HG03196 (cell line): ENCODE measurements around the gene MOV10L1.

ENCODE experiments used
- ATAC-seq: cut with Tn5 transposase; IDR thresholded peaks from one replicate; pipeline ENCODE4 v1.9.1; 2021; ENCODE audit not compliant: unreplicated experiment

Gene MOV10L1

GRCh38 chr22:50184902-50185374 lies 95.1 kb downstream of the MOV10L1 start:
- no peak for ATAC-seq

- no peak for ATAC-seq
Measured at GRCh38 chr22:50185375-50186087, 95.7 kb downstream of the MOV10L1 start, which contains the start of gene TRABD. TSS of gene TRABD (plus strand) at chr22:50185913. CDS start at chr22:50193061, 7,148 bp downstream.

GRCh38 chr22:50186181-50186714 lies 96.4 kb downstream of the MOV10L1 start:
- ATAC-seq = no peak

- ATAC-seq = no peak
Measured at GRCh38 chr22:50186761-50187523, 97.1 kb downstream of the MOV10L1 start.

GRCh38 chr22:50188356-50188755 lies 98.5 kb downstream of the MOV10L1 start:
- ATAC-seq = no peak

GRCh38 chr22:50189184-50189848 lies 99.5 kb downstream of the MOV10L1 start:
- no peak for ATAC-seq

GRCh38 chr22:50189849-50190181 lies 100.0 kb downstream of the MOV10L1 start:
- ATAC-seq = no peak

GRCh38 chr22:50190182-50190940 lies 100.6 kb downstream of the MOV10L1 start:
- peak; percentile 39 for ATAC-seq

- ATAC-seq = no peak
Measured at GRCh38 chr22:50190941-50191741, 101.3 kb downstream of the MOV10L1 start.

GRCh38 chr22:50192436-50193204 lies 102.8 kb downstream of the MOV10L1 start:
- no peak for ATAC-seq

- no peak for ATAC-seq
Measured at GRCh38 chr22:50193621-50194020, 103.8 kb downstream of the MOV10L1 start.

GRCh38 chr22:50194037-50194805 lies 104.4 kb downstream of the MOV10L1 start:
- no peak for ATAC-seq

GRCh38 chr22:50196256-50196655 lies 106.5 kb downstream of the MOV10L1 start:
- no peak for ATAC-seq

- no peak for ATAC-seq
Measured at GRCh38 chr22:50197000-50197800, 107.4 kb downstream of the MOV10L1 start.

- no peak for ATAC-seq
Measured at GRCh38 chr22:50197856-50198623, 108.2 kb downstream of the MOV10L1 start.

- ATAC-seq = no peak
Measured at GRCh38 chr22:50198624-50199017, 108.8 kb downstream of the MOV10L1 start.

GRCh38 chr22:50199251-50199721 lies 109.5 kb downstream of the MOV10L1 start:
- ATAC-seq = no peak
